Spleen (tissue), 11 donors: ENCODE results near the gene MYO16. TPM values are rescaled to one million over a fixed set of nuclear protein-coding genes. Genes with fewer than 3 reads are reported as not detected.

ENCODE experiments used
- DNase-seq: peaks from one replicate; pipeline ENCODE4 v3.0.0-alpha.2; 2020
- H3K27ac ChIP-seq, 8 donors: fragments of 200-600 bp; sonication (generic) in 7 of 8; 1 replicate in 4 of 8; 2 replicates in 4 of 8; pipeline versions ENCODE4 v1.5.0 to v1.8.0; 2016 to 2021; ENCODE audit warnings: inconsistent platforms in 4 of 8, mild to moderate bottlenecking in 4 of 8, moderate library complexity in 1 of 8
- H3K27me3 ChIP-seq, 7 donors: fragments of 200-600 bp; sonication (generic) in 6 of 7; replicated peaks in 1 of 7; 1 replicate in 4 of 7; 2 replicates in 3 of 7; pipeline versions ENCODE4 v1.5.0 to v1.8.0; 2016 to 2021; ENCODE audit warnings: inconsistent platforms in 3 of 7, mild to moderate bottlenecking in 1 of 7
- H3K36me3 ChIP-seq, 6 donors: fragments of 200-600 bp; sonication (generic) in 5 of 6; 1 replicate in 4 of 6; 2 replicates in 2 of 6; pipeline versions ENCODE4 v1.5.0 to v1.8.0; 2016 to 2021; ENCODE audit warnings: inconsistent platforms in 2 of 6
- H3K4me1 ChIP-seq, 6 donors: fragments of 200-600 bp; sonication (generic) in 5 of 6; 1 replicate in 3 of 6; 2 replicates in 3 of 6; pipeline versions ENCODE4 v1.5.0 to v1.8.0; 2016 to 2021; ENCODE audit warnings: inconsistent platforms in 3 of 6
- H3K4me3 ChIP-seq, 8 donors: fragments of 200-600 bp; sonication (generic) in 7 of 8; 1 replicate in 4 of 8; 2 replicates in 4 of 8; pipeline versions ENCODE4 v1.5.0 to v1.8.0; 2016 to 2021; ENCODE audit warnings: inconsistent platforms in 4 of 8, mild to moderate bottlenecking in 4 of 8, moderate library complexity in 2 of 8
- H3K9me3 ChIP-seq, 8 donors: fragments of 200-600 bp; sonication (generic) in 7 of 8; 1 replicate in 4 of 8; 2 replicates in 4 of 8; pipeline versions ENCODE4 v1.5.0 to v1.8.0; 2016 to 2021; ENCODE audit warnings: inconsistent platforms in 4 of 8
- CTCF ChIP-seq, 11 experiments: fragments of 200-600 bp in 7 of 11; fragments of 450-650 bp in 4 of 11; sonication (generic) in 4 of 11; IDR thresholded peaks in 8 of 11; conservative IDR thresholded peaks in 3 of 11; 1 replicate in 7 of 11; 2 replicates in 4 of 11; pipeline versions ENCODE4 v1.4.0 to v1.8.0; 2016 to 2021; ENCODE audit warnings: antibody characterized with exemption in 11 of 11, inconsistent platforms in 4 of 11, mild to moderate bottlenecking in 1 of 11
- POLR2A ChIP-seq, 3 donors: fragments of 450-650 bp; IDR thresholded peaks; one replicate each; pipeline ENCODE4 v1.5.1; 2017; ENCODE audit warnings: antibody characterized with exemption in 3 of 3, mild to moderate bottlenecking in 1 of 3
- POLR2AphosphoS5 ChIP-seq, 3 donors: sonication (generic); formaldehyde crosslinking; IDR thresholded peaks; one replicate each; pipeline ENCODE4 v1.5.1; 2017; ENCODE audit warnings: antibody characterized with exemption in 3 of 3
- WGBS, 5 donors: extraction: QIAGEN DNeasy Blood & Tissue Kit in 3 of 5; methylation state at CpG; one replicate each; pipeline versions ENCODE4 v1.1.5 to v1.1.7; 2013 to 2018; 5-methylcytosine and 5-hydroxymethylcytosine counted together
- intact Hi-C: fragments of 100-400 bp; cut with DNase I; formaldehyde crosslinking; loops from one replicate; pipeline ENCODE4 v1.15.0; 2023; ENCODE audit warnings: low total_unique reads
- polyA plus RNA-seq, 3 donors: library from polyadenylated mRNA; stranded (reverse); fragments of 200-250 nt; gene quantifications; one replicate each; pipeline ENCODE4 v1.2.1, GENCODE V29; 2013
- total RNA-seq, 7 donors: library from RNA; depleted of rRNA in 3 of 7; stranded (reverse); fragments of >200 nt in 3 of 7; fragmentation: NEBNext Ultra II Directional in 4 of 7; extraction: Animal tissue kit (Norgen Biotek cat#: 25700) in 4 of 7; gene quantifications; one replicate each; pipeline versions ENCODE4 v1.1.0 to v1.2.1, GENCODE V29; 2016 to 2021
- donor health status: healthy with polysubstance abuse.
- donor health status: DM: no; HTN: no; CAD: no; lungs with moderate emphysema.
- donor health status: DM: no; HTN: no; CAD: no.
- donor health status: Bipolar disorder and iron deficiency.
- donor health status: healthy.
- donor health status: DM: no; HTN: no; CAD: no.
- donor health status: DM: yes; HTN: yes; CAD: no.

The MYO16 gene
- total and polyA plus RNA-seq, 10 donors: 0.03 to 0.51 (median 0.26) TPM; not detected in 1

DNA sequence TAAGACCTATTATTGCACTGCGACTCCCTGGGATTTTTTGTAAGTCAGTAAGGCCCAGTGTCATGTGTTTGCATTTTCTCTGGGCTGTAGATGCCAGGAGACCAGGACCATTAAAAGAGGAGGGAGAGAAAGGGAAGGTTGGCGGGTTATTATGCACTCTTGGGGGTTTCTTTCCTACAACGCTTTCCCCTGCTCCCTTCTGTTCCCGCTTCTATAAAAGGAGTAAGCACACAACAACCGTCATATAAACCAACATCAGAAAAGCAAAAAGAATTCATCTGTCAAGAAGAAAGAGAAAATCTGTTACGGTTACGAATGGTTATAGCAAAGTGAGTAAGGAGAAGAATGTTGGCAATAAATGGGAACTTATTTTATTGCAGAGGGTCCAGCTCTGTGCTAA, 615.2 kb downstream of the MYO16 start:
- intact Hi-C loops: no loop called here

DNA sequence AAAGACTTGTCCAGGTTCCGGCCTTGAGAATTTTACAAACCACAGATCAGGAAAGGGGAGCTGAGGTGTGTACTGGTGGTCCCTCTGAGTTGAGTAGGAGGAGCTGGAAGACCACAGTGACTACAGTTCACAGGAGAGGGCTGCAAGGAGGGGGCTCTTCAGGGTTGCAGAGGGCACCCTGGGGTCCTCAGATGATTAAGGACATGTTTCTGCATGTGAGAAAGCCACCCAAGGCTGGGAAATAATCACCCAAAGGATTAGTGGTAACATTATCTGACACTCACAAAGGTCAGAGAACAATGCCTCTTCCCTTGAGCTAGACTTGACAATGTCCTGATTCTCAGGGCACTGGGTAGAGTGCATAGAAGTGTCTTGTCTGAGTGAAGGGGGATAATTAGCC, 616.6 kb downstream of the MYO16 start:
- no peaks in the 10 kb centered on the region for H3K4me1 ChIP-seq
- no peaks in the 10 kb centered on the region for H3K36me3 ChIP-seq
- no peak for DNase-seq
- intact Hi-C loops: no loop called here
- H3K9me3 ChIP-seq: peaks cover 0 to 20% (median 13%) of the 10 kb centered on the region in 8 donors
- no peak overlapping the region for H3K4me3 ChIP-seq
- H3K27me3 ChIP-seq: no peaks in the 10 kb centered on the region
- WGBS, 5 donors: 95 to 100% (median 96%) methylated on average over 1 of the region's 1 CpG
- H3K27ac ChIP-seq: no peak overlapping the region
- no peak for TF ChIP-seq POLR2AphosphoS5 (IDR thresholded peaks at IDR 0.05)

More for the DNA sequence above, 615.2 kb downstream of the MYO16 start:
- Histone ChIP-seq H3K27ac (no peak overlapping the region), H3K36me3 (no peaks in the 10 kb centered on the region), H3K27me3 (no peaks in the 10 kb centered on the region), H3K4me1 (no peaks in the 10 kb centered on the region), H3K4me3 (no peak overlapping the region), H3K9me3 (peaks cover 0 to 20% (median 13%) of the 10 kb centered on the region in 8 donors)
- TF ChIP-seq POLR2AphosphoS5 (IDR thresholded peaks at IDR 0.05) (no peak), POLR2A (IDR thresholded peaks at IDR 0.05) (no peak), CTCF (IDR thresholded peaks at IDR 0.05 in 8 of 11, conservative IDR thresholded peaks at IDR 0.05 in 3 of 11) (no peak)
- 86 to 92% (median 90%) methylated on average over 7 of the region's 7 CpGs for WGBS, 5 donors
- no peak for DNase-seq

DNA sequence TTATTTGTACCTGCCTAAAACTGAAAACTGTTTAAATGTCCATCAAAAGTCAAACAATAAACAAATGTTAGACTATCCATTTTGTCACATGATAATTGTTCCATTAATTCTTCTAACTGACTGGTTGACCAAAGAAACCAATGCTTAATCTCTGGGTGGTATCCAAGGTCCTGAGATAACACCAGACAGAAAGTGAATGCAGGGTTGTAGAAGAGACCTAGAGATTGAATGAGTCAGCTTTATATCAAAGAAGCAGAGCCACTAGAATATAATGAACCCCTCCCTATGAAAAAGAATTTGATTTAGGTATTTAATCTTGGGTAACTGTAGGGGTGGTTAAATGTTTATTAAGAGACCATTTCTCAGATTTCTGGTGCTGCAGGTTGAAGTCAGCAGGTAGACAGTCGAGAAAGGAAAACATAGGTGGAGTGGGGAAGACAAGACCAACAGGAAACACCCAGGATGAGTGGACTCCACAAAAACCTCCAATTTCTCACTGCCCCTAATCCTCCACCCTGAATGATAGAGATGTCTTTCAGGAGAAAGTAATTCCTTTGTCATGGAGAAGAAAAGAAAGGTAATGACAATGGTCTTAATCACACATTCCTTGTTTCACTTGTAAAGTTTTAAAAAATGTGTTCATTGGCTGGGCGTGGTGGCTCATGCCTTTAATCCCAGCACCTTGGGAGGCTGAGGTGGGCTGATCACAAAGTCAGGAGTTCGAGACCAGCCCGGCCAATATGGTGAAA, 620.5 kb downstream of the MYO16 start:
- WGBS, 5 donors: 80 to 92% (median 83%) methylated on average over 4 of the region's 4 CpGs
- no peaks in the 10 kb centered on the region for H3K4me1 ChIP-seq
- H3K36me3 ChIP-seq: no peaks in the 10 kb centered on the region
- no peak overlapping the region for H3K27ac ChIP-seq
- no peak for DNase-seq
- TF ChIP-seq POLR2A (IDR thresholded peaks at IDR 0.05) (no peak), CTCF (IDR thresholded peaks at IDR 0.05 in 8 of 11, conservative IDR thresholded peaks at IDR 0.05 in 3 of 11) (no peak), POLR2AphosphoS5 (IDR thresholded peaks at IDR 0.05) (no peak)
- no peak overlapping the region for H3K4me3 ChIP-seq
- peaks cover 0 to 20% (median 13%) of the 10 kb centered on the region in 8 donors for H3K9me3 ChIP-seq
- intact Hi-C loops: no loop called here
- H3K27me3 ChIP-seq: no peaks in the 10 kb centered on the region

DNA sequence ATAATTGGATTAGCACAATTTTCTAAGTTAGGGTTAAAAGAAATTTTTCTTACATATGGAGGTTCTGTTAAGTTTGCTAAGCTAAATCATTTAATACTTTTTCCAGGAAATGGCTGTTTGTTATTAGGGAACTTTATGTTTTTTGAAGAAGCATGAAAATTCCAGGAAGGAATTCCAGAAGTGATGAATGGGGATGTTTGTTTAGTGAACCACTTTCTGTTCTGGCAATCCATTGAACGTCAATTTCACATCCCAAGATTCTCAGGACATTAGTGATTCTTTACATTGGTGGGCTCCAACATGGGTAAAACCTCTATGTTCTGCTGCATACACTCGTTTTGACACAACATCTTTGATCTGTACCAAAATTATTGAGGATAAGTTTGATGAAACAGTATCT, 622.5 kb downstream of the MYO16 start:
- intact Hi-C loops: no loop called here
- no peaks in the 10 kb centered on the region for H3K36me3 ChIP-seq
- H3K27me3 ChIP-seq: no peaks in the 10 kb centered on the region
- H3K27ac ChIP-seq: no peak overlapping the region
- no peak overlapping the region for H3K4me3 ChIP-seq
- H3K9me3 ChIP-seq: peaks cover 0 to 25% (median 13%) of the 10 kb centered on the region in 8 donors
- DNase-seq: no peak
- no peaks in the 10 kb centered on the region for H3K4me1 ChIP-seq
- TF ChIP-seq POLR2A (IDR thresholded peaks at IDR 0.05) (no peak), CTCF (IDR thresholded peaks at IDR 0.05 in 8 of 11, conservative IDR thresholded peaks at IDR 0.05 in 3 of 11) (no peak), POLR2AphosphoS5 (IDR thresholded peaks at IDR 0.05) (no peak)
- 39 to 60% (median 48%) methylated on average over 2 of the region's 2 CpGs for WGBS, 5 donors
